HFFc6 (cell line): ENCODE data around the gene SMAD1. TPM values are rescaled to one million over a fixed set of nuclear protein-coding genes. Genes with fewer than 3 reads are reported as not detected.

Experiments used
- DNase-seq: peaks from one replicate; pipeline ENCODE4 v3.0.0-alpha.2; 2018
- H3K27ac Mint-ChIP-seq: 2 replicates; pipeline ENCODE4 v1.8.0; 2020; ENCODE audit warnings: mild to moderate bottlenecking, mixed read lengths
- H3K27me3 Mint-ChIP-seq: 2 replicates; pipeline ENCODE4 v1.8.0; 2021; ENCODE audit warnings: mild to moderate bottlenecking, moderate library complexity, mixed read lengths; ENCODE audit not compliant: insufficient read depth
- H3K36me3 Mint-ChIP-seq: 2 replicates; pipeline ENCODE4 v1.8.0; 2021; ENCODE audit warnings: low read depth, mixed read lengths
- H3K4me1 Mint-ChIP-seq: 2 replicates; pipeline ENCODE4 v1.8.0; 2020; ENCODE audit warnings: low read depth, mixed read lengths
- H3K4me3 Mint-ChIP-seq: 2 replicates; pipeline ENCODE4 v1.8.0; 2020; ENCODE audit warnings: mild to moderate bottlenecking, moderate library complexity, mixed read lengths
- H3K9me3 Mint-ChIP-seq: 2 replicates; pipeline ENCODE4 v1.8.0; 2020; ENCODE audit warnings: mild to moderate bottlenecking, mixed read lengths
- total RNA-seq, 6 experiments: library from RNA; stranded (reverse); fragmentation: NEBNext Ultra II Directional; extraction: Animal tissue kit (Norgen Biotek cat#: 25700); gene quantifications; 2 replicates in 1 of 6; 3 replicates in 5 of 6; pipeline ENCODE4 v1.2.3, GENCODE V29; 2021
- TF ChIP-seq, protein P1 (sequence below): fragments of 200-600 bp; sonication (generic); IDR thresholded peaks from 2 replicates; pipeline ENCODE4 v1.5.0; 2021; ENCODE audit warnings: antibody characterized with exemption, mild to moderate bottlenecking

Gene SMAD1
- total RNA-seq, 6 experiments from 2014 or later, result 9.2 to 11.2 (median 10.3) TPM

DNA sequence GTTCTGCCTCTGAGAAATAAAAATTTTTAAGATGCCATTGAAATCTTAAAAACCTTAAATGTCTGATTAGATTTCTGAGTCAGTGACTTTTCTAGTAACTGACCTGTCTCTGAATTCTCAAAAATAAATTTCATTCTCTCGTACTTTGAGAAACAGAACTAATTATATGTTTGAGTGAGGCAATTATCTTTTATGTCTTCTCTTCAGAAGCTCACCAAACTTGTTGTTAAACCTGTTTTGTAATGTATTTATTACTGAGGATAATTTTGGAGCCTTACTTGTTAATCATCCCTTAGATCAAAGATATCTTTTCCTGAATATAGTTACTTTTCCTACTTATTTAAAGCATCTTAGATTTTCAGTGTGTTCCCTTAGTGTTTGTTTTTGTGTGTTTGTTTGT lies 73.0 kb downstream of the SMAD1 start:
- no peaks in the 10 kb centered on the region for H3K36me3 Mint-ChIP-seq
- TF ChIP-seq, protein P1, sequence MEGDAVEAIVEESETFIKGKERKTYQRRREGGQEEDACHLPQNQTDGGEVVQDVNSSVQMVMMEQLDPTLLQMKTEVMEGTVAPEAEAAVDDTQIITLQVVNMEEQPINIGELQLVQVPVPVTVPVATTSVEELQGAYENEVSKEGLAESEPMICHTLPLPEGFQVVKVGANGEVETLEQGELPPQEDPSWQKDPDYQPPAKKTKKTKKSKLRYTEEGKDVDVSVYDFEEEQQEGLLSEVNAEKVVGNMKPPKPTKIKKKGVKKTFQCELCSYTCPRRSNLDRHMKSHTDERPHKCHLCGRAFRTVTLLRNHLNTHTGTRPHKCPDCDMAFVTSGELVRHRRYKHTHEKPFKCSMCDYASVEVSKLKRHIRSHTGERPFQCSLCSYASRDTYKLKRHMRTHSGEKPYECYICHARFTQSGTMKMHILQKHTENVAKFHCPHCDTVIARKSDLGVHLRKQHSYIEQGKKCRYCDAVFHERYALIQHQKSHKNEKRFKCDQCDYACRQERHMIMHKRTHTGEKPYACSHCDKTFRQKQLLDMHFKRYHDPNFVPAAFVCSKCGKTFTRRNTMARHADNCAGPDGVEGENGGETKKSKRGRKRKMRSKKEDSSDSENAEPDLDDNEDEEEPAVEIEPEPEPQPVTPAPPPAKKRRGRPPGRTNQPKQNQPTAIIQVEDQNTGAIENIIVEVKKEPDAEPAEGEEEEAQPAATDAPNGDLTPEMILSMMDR, result no peak
- no peak overlapping the region for H3K4me3 Mint-ChIP-seq
- no peak overlapping the region for H3K27ac Mint-ChIP-seq
- no peaks in the 10 kb centered on the region for H3K9me3 Mint-ChIP-seq
- no peaks in the 10 kb centered on the region for H3K27me3 Mint-ChIP-seq
- DNase-seq, result no peak
- H3K4me1 Mint-ChIP-seq, result no peaks in the 10 kb centered on the region

DNA sequence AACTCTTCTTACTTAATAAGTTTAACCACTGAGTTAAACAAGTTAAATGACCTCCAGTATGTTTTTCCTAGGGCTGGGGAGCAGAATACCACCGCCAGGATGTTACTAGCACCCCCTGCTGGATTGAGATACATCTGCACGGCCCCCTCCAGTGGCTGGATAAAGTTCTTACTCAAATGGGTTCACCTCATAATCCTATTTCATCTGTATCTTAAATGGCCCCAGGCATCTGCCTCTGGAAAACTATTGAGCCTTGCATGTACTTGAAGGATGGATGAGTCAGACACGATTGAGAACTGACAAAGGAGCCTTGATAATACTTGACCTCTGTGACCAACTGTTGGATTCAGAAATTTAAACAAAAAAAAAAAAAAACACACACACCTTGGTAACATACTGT lies 76.1 kb downstream of the SMAD1 start:
- no peak overlapping the region for H3K4me3 Mint-ChIP-seq

DNA sequence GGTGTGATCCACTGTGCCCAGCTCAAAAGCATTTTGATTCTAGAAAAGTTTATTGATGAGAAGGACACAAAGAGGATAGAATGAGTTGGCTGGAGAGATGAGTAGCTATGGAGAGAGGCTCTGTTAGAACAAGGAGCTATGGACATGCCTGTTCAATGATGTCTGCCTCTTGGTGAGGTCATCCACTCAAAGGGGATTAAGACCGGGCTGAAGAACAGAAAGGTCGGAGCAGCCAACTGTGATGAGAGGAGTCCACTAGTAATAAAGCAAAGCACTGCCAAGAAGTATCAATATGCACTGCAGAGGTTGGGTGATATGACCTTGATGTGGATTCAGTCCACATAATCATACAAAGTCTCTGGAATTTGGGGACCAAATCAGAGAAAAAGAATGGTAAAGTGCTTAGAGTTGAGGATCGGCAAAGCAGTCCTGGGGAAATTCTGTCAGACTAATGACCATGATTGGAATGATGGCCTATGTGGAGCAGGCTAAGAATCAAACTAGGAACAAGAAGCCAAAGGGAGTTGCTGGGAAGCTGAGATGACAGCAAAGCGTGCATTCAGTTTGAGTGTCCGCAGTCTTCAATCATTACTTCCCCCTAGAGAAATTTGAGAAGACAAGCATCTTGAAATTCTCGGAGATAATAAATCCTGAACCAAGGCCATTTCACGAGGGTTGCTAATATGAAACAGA lies 81.8 kb downstream of the SMAD1 start:
- H3K9me3 Mint-ChIP-seq, result no peaks in the 10 kb centered on the region; the same call in 1 of the 2 replicates

More for the DNA sequence above, 76.1 kb downstream of the SMAD1 start:
- DNase-seq, result peak; percentile 66
- H3K27ac Mint-ChIP-seq, result no peak overlapping the region
- no peaks in the 10 kb centered on the region for H3K27me3 Mint-ChIP-seq
- H3K4me1 Mint-ChIP-seq, result no peaks in the 10 kb centered on the region
- H3K36me3 Mint-ChIP-seq, result no peaks in the 10 kb centered on the region
- TF ChIP-seq, protein P1, result peak; percentile 96
- no peaks in the 10 kb centered on the region for H3K9me3 Mint-ChIP-seq

DNA sequence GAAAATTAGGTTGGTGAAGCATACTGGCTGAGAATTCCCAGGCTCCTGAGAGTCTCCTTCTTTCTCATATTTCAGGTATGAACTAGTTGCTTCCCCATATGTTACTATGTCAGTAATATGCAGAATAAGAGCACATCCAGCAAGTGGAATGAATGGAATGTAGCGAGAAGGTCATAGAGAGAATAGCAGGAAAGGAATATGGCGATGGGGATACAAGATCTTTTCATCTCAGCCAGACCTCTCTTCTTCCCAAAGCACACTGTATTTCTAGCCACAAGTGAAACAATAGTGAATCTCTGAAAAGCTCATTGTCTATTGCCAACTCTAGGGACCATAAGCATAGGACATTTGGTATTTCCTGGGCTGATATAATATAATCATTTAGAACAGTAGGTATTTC lies 82.9 kb downstream of the SMAD1 start:
- TF ChIP-seq, protein P1, result no peak
- DNase-seq, result no peak
- Mint-ChIP-seq H3K4me1 (no peaks in the 10 kb centered on the region), H3K36me3 (no peaks in the 10 kb centered on the region), H3K9me3 (peaks cover 6% of the 10 kb centered on the region; the same call in 1 of the 2 replicates), H3K27me3 (peaks cover 2% of the 10 kb centered on the region), H3K27ac (no peak overlapping the region), H3K4me3 (no peak overlapping the region)

More for the DNA sequence above, 81.8 kb downstream of the SMAD1 start:
- DNase-seq, result no peak
- H3K27me3 Mint-ChIP-seq, result peaks cover 2% of the 10 kb centered on the region
- H3K4me1 Mint-ChIP-seq, result no peaks in the 10 kb centered on the region
- no peaks in the 10 kb centered on the region for H3K36me3 Mint-ChIP-seq
- H3K27ac Mint-ChIP-seq, result no peak overlapping the region
- TF ChIP-seq, protein P1, result no peak
- H3K4me3 Mint-ChIP-seq, result no peak overlapping the region

DNA sequence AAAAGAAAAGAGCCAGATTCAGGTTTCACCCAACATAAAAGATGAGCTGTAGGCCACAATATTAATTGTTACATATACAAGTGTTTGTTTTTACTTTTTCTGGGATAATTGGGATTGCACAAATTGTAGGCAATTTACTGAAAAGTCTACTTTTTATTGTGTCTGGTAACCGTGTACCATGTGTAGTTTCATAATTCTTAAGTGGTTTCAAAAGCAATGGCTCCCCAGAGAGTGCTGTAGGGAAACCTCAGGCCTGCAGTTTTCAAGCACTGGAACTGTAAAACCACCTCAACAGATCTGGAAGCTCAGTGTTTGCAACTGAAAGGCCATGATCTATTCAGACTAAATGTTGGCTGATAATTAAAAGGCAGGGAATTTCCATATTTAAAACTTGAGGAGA lies 83.7 kb downstream of the SMAD1 start:
- H3K4me1 Mint-ChIP-seq, result no peaks in the 10 kb centered on the region
- no peaks in the 10 kb centered on the region for H3K36me3 Mint-ChIP-seq
- no peak for DNase-seq
- peaks cover 5% of the 10 kb centered on the region for H3K27me3 Mint-ChIP-seq
- no peak overlapping the region for H3K27ac Mint-ChIP-seq
- TF ChIP-seq, protein P1, result no peak
- H3K9me3 Mint-ChIP-seq, result peaks cover 6% of the 10 kb centered on the region; the same call in 1 of the 2 replicates
- no peak overlapping the region for H3K4me3 Mint-ChIP-seq
